NCI-H82 (cell line): Measurements from ENCODE around the gene ELMO1.
A peak's percentile ranks its signal among the peaks of the same experiment; 100 is the strongest.

Experiments
- DNase-seq: peaks from one replicate; lab custom pipeline; 2025; lab: John Stamatoyannopoulos, UW

Gene ELMO1

GRCh38 chr7:37368540-37368939, 80.1 kb downstream of the ELMO1 start:
- DNase-seq: no peak

DNA sequence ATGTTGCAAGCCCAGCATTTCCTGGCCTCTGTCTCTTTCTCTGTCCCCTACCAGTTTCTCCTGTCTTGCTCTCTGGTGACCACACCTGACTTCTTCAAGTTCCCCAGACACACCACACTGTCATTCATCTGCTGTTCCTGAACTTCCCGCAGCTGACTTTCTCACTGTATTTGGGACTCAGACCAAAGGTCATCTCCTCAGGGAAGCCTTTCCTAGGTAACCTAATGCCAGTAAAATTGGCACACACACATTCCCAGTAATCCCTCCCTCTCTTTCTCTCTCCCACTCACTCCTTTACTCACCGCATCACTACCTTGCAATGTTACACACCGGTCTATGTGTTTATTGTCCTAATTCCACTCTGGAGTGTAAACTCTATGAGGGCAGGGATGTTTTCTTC, 81.7 kb downstream of the ELMO1 start:
- no peak for DNase-seq

- DNase-seq: no peak
Measured at GRCh38 chr7:37366445-37366844, 82.2 kb downstream of the ELMO1 start.

GRCh38 chr7:37365405-37365804, 83.3 kb downstream of the ELMO1 start:
- DNase-seq: no peak

- DNase-seq: no peak
Measured at GRCh38 chr7:37364856-37365255, 83.8 kb downstream of the ELMO1 start.

DNA sequence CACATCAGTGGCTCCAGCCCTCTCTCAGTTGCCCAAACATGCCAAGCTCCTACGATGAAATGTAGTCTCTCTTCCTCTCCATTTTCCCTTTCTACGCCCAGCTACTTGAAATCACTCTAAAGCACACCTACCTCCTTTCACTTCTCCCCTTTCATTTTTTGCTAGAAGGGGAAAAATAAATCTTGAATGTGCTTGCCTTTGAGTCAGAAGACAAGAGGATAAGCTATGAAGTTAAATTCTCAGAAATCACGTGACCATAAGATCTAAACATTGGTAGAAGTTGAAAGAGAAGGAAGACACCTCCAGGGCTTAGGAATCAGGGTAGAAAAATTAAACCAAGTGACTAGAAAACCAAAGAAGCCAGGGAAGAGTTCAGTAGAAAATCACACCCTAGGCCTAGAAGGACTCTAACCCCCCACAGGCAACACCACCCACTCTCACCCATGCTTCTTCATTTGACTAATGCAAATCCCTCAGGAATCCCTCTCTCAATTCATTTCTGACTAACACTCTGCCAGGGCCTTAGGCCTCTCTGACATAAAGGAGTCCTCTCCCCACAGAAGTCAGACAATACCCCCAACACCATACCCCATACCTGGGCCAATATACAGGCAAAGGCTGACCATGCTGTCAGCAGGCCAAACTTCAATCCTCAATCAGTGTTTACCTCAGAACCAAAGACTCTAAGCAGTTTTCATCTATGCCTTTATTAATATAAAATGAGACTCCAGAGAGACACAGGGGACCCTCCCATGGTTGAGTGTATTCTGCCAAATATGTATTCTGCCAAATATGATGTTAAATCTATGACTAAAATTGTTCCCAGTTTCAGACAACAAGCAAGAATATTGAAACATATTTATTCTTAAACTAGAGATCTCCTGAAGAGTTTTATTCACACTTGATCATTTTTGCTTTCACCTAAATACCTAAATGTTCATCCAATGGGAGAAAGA, 84.8 kb downstream of the ELMO1 start:
- no peak for DNase-seq

DNA sequence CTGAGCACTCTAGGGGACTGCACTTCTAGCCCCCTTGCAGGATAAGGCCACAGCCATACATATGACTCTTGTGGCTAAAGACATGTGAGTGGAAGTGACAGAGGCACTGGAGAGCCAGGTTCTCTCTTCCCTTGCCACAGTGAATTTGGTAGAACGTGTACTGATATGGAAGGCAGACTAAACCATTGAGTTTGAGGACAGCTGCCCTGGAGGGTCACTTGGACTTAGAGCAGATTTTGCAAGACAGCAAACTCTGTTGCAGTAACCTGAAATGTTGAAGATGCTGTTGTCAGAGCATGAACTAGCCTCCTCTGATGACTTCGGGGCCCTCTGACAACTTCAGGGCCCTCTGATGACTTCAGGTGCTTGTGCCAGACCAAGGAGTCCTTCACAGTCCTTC, 85.9 kb downstream of the ELMO1 start:
- no peak for DNase-seq

- no peak for DNase-seq
Measured at GRCh38 chr7:37360484-37360883, 88.2 kb downstream of the ELMO1 start.

DNA sequence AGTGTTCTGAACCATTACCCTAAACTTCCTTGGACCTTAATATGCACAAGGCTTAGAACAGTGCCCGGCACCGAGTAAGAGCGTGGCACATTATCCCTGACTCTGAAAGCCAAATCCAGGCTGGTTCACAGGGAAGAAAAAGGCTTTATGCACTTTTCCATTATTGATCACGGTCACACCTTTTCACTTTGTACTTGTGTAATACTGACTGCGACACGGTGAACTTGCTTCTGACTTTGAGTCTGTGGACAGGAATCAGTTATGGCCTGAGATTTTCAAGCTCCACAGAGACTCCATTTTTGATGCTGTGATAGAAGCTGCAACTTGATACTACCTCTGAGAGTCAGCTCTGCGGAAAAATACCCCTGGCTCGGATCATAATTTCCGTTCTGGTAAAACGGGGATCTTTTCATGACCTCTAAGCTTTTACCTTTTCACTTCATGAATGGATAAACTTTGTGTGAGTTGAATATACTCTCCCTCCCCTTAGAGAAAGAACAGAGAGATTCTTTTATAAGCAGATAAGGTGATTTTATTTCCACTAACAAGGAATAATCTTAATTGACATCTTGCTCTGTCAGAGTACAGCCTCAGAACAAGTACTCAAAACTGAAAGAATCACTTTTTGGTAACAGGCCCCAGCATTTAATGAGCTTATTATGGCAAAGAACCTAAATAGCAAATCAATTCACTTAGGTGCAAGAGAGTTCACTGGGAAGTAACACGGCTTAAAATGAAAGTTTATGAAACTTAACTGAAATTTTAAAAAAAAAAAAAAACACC, 88.8 kb downstream of the ELMO1 start:
- DNase-seq: no peak

GRCh38 chr7:37359180-37359579, 89.5 kb downstream of the ELMO1 start:
- DNase-seq: no peak

DNA sequence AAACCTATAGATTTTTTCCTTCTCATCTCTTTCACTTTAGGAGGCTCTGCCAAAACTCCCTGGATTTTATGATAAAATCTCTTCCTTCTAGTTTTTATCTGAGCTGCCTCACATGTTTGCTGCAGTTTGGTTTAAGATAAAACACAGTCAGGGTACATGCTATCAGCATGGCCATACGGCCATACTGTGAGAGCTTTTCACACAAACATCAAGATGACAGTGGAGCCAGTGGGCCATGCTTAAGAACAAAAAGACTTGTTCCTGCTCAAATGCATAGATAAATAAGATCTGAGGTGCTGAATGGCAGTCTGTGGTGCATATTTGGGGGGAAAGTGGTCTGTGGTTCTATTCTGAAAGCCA, 91.0 kb downstream of the ELMO1 start:
- no peak for DNase-seq

DNA sequence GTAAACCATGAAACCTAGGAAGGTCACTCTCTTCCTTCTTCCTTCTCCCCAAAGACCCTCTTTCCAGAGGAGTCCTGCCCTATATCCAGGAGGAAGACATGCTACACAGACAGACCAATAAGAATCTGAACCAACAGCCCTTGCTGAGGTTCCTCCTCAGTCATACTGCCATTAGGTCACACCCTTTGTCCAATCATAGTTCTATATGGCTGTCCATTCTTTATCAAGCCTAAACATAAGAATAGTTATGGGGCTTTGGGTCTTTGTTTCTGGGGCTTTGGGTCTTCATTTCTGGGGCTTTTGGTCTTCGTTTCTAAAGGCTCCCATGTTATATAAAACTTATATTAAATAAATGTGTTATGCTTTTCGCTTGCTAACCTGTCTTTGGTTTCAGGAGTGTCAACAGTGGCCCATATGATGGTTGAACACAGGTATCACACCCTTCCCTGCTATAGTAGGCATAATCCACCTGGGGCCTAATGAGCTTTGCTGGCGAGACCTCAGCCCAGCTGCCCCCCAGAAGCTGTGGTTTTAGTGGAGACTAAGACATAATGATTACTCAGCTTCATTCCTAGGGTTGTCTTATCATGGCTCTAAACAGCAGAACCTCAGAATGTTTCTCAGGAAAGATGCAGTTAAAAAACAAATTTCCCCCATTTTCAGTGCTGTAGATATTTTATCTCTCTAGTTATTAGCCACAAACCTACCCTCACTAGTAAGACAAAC, 91.6 kb downstream of the ELMO1 start:
- peak; percentile 42 for DNase-seq

GRCh38 chr7:37354656-37355131, 94.0 kb downstream of the ELMO1 start:
- no peak for DNase-seq

GRCh38 chr7:37353949-37354655, 94.6 kb downstream of the ELMO1 start:
- no peak for DNase-seq

DNA sequence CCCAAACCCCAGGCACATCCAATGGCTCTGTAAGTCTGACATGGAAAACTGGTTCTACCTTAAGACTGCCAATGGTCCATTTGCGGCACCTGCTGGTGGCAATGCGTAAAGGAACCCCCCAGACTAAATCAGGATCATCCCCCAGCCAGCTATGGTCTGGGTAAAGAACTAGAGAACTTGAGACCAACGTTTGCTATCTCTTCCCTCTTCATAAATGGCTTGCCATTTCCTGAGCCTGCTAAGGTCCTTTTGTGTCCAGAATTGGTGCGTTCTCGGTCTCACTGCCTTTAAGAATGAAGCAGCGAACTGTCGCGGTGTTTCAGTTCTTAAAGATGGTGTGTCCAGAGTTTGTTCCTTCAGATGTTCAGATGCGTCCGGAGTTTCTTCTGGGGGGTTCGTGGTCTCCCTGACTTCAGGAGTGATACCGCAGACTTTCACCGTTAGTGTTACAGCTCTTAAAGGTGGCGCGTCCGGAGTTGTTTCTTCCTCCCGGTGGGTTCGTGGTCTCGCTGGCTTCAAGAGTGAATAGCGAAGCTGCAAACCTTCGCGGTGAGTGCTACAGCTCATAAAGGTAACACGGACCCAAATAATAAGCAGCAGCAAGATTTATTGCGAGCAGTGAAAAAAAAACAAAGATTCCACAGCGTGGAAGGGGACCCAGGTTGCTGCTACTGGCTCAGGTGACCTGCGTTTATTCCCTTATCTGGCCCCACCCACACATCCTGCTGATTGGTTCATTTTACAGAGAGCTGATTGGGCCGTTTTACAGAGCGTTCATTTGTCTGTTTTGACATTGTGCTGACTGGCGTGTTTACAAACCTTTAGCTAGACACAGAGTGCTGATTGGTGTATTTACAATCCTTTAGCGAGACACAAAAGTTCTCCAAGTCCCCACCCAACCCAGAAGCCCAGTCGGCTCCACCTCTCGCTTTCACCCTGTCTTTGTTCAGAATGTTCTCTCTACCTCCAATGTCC, 95.4 kb downstream of the ELMO1 start:
- DNase-seq: peak; percentile 15

DNA sequence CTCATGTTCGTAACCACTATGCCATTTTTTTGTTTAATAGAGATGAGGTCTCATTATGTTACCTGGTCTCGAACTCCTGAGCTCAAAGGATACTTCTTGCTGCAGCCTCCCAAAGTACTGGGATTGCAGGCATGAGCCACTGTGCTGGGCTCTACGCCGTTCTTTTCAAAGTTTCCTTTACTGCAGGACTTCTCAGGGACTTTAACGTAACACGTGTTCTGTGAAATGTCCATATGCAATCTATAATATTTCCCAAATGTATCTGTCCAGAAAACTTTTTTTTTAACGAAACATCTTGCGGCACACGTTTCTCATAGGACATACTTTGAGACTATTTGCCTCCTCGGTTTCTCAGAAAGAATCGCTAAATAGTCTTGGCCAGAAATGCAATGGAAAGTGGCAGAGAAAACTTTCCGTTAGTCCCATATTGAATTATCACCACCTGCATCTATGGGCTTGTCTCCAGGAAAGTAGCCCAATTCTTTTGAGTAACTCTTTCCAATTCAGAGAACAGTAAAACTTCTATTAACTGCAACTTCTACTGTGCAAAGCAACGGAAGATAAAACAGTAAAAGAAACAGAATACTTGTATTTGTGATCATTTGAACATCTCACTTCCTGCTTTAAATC, 96.3 kb downstream of the ELMO1 start:
- no peak for DNase-seq

DNA sequence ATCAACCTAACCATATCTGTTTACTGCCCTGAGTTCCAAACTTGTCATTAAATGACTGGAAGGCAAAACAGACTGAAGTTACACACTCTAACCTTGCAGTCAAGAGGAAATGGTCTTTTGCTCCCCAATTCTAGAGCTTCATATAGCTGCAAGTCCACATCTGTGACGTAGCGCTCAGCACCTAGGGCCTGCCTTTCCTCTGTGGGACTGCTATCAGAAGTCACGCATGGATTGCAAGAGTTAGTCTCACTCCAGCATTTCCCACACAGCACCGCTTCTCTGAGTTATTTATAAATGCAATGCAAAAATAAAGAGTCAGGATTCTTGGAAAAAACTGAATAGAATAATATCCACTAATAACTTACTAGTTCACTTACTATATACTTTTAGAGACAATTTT, 96.9 kb downstream of the ELMO1 start:
- DNase-seq: no peak

GRCh38 chr7:37349979-37350590, 98.6 kb downstream of the ELMO1 start:
- DNase-seq: no peak

DNA sequence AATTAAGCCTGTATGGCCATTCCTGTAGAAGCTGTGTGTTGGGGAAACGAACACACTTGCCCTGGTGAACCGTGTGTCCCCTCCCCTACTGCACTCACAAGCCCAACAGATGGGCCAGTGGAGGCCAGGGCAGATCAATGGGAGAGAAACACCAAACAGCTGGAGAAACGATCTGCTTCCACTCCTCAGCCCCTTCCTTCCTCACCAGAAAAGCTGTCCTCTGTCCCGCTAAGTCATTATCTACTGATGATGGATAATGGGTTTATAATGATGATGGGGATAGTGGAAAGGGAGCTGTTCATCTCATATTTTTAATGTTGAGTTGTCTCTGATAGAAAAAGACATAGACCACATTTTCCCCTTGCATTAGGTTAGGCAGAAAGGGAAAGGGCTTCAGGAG, 99.7 kb downstream of the ELMO1 start:
- peak; percentile 73 for DNase-seq

GRCh38 chr7:37346761-37347160, 101.9 kb downstream of the ELMO1 start:
- peak; percentile 4 for DNase-seq
